Measurements from ENCODE around the gene TSPAN14. TPM values are rescaled to one million over a fixed set of nuclear protein-coding genes. Genes with fewer than 3 reads are reported as not detected.
"Not testable (repeated sequence)": the region's sequence is repeated elsewhere in the genome, so short reads cannot be mapped to it uniquely, and the experiment has no call there.

TSPAN14 gene
- total RNA-seq, 1 donor from 2014 or later = 88.0 TPM

DNA sequence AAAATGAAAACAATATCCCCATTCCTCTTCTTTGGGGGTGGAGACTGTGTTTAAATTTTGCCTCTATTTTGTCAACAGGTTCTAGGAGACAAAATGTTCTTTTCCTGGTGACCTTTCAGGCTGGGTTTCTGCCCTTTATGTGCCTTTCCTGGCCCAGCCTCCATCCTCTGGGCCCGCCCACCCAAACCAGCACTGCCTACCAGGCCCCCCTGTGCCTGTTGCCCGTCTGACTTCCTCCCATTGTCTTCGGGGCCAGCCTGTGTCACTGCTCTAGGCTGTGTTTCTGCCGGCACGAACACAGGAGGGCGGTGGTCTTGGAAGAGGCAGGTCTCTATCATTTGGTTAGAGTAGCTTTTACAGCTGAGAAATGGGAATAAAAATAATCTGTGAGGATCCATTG, 13.9 kb downstream of the TSPAN14 start:
- DNase-seq (ENCODE audit: low read depth, low spot score) = peak; percentile 60

DNA sequence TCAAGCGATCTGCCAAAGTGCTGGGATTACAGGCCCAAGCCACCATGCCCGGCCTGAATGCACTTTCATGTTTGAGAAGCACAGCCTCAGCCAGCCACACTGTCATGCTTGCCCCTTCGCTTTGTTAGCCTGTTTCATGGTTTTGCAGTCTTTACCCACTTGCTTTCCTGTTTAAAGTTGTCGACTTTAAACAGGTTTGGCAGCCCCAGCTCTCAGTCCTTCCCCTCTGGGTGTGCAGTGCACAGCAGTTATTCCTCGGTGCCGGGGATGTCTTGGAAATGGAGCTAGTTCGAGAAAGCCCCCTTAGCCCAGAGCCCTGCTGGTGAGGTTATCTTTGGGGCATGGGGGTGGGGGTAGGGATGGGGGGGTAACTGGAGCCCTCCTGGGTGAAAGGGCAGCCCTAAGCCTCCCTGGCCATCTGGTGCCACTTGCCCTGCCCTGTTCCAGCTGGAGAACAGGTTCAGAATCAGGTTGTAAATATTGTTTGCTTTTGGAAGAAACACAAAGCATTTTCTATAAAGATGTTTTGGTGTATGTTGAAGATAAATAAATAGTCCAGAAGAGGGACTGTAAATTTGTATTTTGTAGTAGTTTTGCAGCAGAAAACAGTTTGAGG, 14.8 kb downstream of the TSPAN14 start:
- DNase-seq (ENCODE audit: low read depth, low spot score) = no peak

DNA sequence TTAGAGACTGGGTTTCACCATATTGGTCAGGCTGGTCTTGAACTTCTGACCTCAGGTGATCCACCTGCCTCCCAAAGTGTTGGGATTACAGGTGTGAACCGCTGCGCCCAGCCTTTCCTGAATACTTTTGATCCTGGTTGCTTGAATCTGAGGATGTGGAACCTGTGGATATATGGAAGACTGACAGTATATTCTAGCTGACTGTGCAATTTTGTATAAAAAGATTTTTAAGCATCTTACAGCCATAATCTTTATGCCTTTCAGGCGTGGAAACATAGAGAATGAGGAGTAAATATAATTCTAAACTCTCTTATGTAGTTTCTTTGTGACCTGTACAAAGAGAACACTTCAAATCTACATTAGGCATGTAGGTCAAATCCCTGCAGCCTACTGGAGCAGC, 16.2 kb downstream of the TSPAN14 start:
- no peak for DNase-seq (ENCODE audit: low read depth, low spot score)

DNA sequence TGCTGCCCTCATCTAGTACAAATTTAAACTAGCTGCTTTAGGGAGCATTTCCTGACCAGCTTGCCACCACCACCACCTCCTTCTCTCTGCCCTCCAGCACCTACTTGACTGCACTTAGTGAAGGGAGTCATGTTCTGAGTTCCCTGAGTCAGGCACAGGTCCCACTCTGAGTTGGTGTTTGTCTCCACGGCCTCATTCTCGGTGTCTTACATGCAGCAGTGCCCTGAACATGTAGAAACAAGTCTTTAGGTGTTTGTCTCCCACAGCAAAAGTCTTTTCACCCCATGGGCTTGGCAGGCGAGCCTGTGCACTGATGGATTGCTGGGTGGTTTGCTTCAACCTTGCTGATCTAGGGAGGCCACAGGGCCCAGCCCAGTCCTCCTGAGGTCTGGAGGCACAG, 16.9 kb downstream of the TSPAN14 start:
- DNase-seq (ENCODE audit: low read depth, low spot score) = no peak

DNA sequence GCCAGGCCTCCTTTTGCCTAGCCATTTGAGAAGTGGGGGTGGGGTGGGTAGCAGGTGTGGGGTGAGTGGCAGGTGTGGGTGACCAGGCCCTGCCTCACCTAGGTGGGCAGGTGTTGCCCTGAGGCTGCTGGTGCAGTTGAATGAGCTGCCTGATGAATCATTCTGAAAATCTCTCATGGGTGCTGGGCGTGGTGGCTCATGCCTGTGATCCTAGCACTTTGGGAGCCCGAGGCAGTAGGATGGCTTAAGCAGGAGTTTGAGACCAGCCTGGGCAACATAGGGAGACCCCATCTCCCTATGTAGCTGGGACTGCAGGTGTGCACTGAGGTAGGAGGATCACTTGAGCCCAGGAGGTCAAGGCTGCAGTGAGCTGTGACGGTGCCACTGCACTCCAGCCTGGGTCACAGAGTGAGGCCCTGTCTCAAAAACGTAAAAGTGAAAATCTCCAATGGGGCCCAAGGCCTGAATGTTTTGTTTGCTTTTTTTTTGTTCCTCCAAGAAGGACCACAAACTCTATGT, 17.7 kb downstream of the TSPAN14 start:
- no peak for DNase-seq (ENCODE audit: low read depth, low spot score)

DNA sequence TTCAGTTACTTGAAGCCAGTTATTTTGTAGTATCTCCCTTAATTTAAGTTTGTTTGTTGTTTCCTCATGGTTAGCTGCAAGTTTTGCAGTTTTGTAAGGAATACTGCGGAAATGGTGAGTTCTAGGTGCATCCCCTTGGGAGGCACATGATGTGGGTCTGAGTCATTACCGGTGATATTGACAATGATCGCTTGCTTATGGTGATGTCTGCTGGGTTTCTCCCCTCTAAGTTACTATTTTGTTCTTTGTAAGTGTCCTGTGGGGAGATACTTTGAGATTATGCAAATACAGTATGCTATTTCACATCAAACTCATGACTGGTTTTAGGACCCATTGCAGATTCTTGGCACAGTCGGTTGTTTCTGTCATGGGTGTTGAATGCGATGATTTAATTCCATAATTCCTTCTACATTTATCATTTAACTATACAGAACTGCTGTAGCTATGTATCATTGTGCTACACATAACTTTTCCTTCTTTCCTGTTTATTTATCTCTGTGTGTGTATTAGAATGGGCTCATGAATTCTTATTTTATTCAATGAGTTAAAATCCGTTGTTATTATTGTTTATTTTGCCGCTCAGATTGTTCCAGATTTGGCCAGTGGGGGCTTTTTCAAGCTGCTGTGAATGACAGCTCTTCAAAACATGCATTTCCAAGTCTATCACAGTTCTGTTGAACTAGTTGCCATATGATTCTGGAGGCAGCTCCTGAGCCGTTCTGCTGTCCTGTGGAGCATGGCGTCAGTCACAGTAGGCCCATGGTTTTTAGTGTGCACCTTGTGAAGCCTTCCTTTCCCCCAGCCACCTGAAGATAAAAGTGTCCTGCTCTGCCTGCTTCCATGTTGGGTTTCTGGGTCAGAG, 18.4 kb downstream of the TSPAN14 start:
- DNase-seq (ENCODE audit: low read depth, low spot score) = peak; percentile 61

DNA sequence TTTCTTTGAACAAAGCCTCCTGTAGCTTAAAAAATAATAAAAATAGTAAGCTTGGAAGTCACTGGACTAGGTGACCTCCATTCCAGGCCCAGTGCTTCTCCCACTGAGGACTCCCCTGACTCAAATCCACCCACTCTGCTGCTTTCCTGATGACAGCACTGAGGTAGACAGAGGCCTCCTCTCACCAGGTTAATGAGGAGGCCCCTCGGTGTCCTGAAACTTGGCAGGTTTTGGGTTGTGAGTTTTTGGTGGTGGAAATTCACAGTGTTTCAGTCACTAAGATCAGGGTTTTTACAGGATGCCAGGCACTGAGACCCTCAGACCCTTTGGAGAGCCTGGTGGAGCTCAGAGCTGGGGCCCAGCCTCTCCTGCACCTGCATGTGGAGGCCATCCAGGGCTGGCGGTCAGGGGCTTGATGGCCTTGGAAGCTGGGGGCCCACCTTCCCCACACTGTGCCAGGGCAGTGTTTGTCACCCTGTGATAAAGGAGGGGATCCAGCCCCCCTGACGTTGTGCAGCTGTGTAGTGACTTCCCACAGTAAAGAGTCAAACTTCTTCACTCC, 19.1 kb downstream of the TSPAN14 start:
- no peak for DNase-seq (ENCODE audit: low read depth, low spot score)

DNA sequence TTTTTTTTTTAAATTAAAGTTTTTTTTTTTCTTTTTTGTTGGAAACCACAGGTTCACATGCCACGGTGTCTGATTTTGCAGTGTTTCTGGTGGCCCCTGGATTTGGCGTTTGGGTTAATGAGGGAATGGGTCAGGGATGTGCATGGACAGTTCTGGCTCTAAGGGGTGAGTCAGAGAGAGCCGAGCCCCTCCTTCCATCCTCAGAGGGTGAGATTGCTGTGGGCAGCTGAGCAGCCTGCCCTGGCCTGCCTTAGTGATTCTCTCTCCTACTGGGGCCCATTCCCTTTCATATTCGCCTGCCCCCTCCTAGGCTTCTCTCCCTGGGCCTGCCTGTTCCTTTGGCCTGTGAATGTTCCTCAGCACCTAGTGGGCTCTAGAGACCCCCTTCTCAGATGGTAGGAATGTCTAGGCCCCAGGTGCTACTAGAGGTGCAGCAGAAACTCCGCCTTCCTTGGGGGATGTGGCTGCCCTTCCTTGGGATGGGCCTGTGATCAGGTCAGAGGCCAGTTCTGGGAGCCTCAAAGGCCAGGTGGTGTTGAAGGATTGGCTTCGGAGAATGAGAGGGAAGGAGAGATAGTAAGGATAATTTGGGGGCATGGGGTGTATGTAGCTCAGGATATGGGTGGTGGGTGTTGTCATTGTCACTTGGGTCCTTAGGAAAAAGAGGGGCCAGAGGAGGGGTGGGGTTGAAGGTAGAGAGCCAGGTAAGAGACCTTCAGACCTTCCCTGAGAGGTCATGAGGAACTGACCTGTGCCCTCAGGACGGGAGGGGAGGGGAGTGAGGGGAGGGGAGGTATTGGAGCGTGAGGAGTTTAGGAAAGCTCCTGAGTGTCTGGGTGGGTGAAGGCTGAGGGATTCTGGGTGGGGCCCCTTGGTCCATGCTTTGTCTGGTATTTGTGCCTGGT, 19.8 kb downstream of the TSPAN14 start:
- DNase-seq (ENCODE audit: low read depth, low spot score) = no peak

DNA sequence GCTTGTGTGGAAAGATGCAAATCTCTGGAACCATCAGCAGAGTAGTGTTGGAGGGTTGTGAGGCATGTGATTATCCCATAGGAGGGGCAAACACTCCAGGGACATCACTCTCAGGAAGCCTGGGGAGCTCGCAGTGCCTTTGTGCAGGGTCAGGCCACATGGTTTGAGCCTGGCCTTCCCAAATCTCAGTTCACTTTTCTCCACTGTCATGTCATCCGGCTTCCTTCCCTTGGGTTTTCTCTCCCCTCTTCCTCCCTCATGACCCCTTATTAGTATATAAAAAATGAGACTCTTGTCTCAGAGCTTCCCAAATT, 20.4 kb downstream of the TSPAN14 start:
- DNase-seq (ENCODE audit: low read depth, low spot score) = no peak

DNA sequence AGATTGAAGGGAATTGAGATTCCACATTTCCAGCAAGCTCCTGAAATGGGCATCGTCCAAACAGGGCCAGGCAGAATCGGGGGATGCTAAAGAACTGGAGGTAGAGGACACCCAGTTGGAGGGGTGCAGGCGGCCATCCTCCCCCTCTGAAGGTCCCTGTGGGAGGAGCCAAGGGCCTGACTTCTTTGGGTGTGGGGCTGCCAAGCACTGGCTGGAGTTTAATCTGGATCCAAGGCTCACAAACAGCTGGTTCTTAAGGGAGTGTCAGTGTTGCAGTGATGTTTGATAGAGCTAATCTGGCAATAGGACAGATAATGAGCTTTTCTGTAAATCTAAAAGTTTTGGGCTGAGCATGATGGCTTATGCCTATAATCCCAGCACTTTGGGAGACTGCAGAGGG, 20.8 kb downstream of the TSPAN14 start:
- no peak for DNase-seq (ENCODE audit: low read depth, low spot score)

DNA sequence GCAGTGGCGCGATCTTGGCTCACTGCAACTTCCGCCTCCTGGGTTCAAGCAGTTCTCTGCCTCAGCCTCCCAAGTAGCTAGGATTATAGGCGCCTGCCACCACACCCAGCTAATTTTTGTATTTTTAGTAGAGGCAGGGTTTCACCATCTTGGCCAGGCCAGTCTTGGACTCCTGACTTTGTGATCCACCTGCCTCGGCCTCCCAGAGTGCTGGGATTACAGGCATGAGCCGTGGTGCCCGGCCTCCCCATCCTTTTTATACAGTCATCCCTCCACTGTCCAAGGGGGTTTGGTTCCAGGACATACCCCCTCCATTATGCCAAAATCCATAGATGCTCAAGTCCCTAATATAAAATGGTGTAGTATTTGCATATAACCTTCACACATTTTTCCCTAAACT, 21.5 kb downstream of the TSPAN14 start:
- DNase-seq (ENCODE audit: low read depth, low spot score) = not testable (repeated sequence)

DNA sequence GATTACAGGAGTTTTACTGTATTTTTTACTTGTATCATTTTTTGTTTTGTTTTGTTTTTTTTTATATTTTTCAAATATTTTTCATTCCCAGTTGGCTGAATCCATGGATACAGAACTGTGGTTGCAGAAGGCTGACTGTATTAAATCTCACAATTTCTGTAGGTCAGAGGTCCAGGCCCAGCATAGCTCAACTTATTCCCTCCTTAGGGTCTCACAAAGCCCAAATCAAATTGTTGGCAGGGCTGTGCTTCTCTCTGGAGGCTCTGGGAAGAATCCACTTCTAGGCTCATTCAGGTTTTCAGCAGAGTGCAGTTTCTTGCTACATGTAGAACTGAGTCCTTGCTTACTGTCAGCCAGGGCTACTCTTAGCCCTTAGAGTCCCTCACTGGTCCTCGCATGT, 22.6 kb downstream of the TSPAN14 start:
- DNase-seq (ENCODE audit: low read depth, low spot score) = no peak

DNA sequence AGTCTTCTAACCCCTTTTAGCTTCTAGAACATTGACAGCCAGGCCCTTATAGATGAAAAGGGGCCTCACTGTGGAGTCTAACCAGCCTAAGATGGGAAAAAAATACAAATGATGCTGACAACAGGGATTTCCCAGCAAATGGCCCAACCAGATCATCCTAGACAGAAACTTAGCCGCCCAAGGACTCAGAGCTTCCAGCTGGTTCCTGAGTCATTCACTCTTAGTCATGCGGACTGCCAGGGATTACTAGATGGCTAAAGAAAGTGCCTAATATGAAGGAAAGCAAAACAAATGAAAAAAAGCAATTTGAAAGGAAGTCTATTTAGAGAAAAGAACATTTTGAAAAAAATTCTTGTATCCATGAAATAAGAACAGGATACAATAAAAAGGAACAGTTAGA, 23.7 kb downstream of the TSPAN14 start:
- DNase-seq (ENCODE audit: low read depth, low spot score) = peak; percentile 72

DNA sequence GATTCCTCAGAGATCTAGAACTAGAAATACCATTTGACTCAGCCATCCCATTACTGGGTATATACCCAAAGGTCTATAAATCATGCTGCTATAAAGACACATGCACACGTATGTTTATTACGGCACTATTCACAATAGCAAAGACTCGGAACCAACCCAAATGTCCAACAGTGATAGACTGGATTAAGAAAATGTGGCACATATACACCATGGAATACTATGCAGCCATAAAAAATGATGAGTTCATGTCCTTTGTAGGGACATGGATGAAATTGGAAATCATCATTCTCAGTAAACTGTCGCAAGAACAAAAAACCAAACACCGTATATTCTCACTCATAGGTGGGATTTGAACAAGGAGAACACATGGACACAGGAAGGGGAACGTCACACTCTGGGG, 26.3 kb downstream of the TSPAN14 start:
- DNase-seq (ENCODE audit: low read depth, low spot score) = not testable (repeated sequence)

DNA sequence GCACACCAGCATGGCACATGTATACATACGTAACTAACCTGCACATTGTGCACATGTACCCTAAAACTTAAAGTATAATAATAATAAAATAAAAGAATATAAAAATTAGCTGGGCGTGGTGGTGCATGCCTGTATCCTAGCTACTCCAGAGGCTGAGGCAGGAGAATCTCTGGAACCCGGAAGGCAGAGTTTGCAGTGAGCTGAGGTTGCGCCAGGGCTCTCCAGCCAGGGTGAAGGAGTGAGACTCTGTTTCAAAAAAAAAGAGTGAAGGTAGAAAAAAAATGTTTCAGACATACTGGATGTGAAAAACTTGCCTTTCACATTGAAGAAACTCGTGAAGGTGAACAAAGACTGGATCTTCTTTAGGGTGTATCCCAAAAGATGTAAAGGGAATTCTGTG, 26.7 kb downstream of the TSPAN14 start:
- no peak for DNase-seq (ENCODE audit: low read depth, low spot score)

DNA sequence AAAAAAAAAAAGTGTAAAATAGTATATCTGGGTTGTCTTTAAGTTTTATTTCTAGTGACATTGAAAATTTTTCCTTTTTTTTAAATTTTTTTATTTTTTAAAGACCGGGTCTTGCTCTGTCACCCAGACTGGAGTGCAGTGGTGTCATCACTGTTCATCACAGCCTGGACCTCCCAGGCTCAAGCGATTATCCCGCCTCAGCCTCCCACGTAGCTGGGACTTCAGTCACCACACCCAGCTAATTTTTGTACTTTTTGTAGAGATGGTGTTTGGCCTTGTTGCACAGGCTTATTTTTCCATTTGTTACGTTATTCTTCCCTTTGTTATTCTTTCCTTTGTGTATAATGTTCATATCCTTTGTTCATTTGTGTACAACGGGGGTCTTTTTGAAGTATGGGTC, 30.1 kb downstream of the TSPAN14 start:
- no peak for DNase-seq (ENCODE audit: low read depth, low spot score)

DNA sequence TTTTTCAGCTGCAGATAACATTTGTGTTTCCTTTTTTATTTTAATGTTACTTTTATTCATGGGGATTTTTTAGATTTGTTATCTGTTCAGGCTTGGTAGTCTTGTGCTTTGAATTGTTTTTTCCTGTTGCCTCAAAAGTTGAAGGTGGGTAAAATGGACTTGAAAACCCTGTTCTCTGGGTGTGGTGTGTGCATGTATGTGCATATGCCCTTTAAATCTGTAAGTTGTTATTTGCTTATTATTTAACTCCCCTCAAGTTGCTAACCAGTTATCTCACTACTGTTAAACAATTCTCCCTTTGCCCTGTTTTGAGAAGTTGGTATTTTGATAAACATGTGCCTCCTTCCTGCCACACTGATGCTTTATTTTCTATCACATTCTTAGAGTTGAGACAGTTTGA, 30.6 kb downstream of the TSPAN14 start:
- DNase-seq (ENCODE audit: low read depth, low spot score) = no peak

DNA sequence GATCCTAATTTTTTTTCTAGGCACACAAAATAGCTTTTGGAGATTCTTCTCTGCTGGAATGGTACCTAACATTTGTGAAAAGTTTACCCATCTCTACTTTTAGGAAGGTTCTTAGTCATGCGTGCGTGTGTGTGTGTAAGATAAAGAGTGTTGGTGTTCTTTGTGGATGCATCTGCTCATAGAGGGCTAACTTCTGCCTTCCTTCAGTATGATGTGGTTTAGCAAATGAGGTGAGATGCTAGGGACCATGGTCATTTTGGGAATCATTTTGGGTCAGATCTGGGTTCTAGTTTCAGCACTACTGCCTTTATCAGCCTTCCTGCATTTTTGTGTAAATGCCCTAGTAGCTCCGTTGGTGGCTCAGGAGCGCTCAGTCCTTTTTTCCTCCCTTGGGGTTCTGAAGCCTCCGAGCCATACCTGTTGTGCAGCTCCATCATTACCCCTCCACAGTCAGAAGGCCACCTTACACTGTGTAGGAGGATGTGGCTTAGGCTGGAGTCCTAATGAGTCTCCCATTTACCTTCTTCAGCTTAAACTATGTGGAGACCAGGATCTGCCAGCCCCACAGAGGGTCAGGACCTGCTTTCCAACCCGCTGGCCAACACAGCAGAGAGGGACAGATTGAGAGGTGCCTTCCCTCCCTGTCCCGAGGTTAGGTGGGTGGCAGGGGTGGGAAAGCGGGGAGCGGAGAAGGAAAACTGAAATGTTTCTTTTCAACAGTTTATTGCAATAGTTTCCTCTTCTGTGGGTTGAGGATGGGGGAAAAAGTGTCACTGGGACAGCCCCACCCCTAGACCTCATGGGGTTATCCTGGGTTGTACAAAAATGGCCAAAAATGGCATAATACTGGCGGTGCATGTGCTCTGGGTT, 31.2 kb downstream of the TSPAN14 start:
- DNase-seq (ENCODE audit: low read depth, low spot score) = no peak

DNA sequence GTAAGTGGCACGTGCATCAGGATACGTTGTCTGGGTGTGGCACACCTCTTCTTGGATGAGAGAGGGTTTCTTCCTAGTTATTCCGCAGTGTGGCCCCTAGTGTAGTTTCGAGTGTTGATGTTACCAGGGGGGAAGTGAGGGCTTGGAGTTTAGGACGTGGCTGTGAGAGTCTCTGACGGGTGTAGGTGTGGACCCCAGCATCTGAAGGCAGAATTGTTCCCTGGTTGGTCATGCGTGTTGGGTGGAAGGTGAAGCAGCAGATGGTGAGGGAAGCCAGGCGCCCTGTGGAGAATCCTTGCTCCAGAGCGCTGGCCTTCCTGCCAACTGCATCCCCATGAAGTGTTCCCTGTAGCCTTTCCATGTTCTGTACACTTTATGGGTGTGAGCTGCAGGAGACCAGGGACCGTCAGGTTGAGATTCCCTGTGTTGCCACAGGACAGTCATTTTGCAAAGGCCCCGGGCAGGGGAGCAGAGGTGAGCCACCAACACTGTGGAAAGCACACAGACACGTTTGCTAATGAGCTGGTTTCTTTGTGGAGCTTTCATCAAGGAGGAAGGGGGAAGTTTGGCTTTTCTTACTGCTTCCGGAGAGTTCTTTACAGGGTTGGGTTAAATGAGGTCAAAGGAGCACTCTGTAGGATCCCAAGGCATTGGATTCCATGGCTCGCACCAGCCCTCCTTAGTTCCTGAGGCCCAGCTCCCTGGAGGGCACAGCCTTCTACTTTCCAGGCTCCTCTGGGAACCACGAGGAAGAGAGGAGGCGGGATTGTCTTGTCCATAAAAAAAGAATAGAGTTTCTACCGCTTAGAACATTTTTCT, 32.0 kb downstream of the TSPAN14 start:
- DNase-seq (ENCODE audit: low read depth, low spot score) = no peak
